HG03135 (cell line): ENCODE measurements around the gene ELMOD1.

ENCODE experiments used
- ATAC-seq: cut with Tn5 transposase; IDR thresholded peaks from one replicate; pipeline ENCODE4 v1.9.1; 2021; ENCODE audit warnings: mild to moderate bottlenecking, moderate library complexity; ENCODE audit not compliant: unreplicated experiment

Gene ELMOD1

DNA sequence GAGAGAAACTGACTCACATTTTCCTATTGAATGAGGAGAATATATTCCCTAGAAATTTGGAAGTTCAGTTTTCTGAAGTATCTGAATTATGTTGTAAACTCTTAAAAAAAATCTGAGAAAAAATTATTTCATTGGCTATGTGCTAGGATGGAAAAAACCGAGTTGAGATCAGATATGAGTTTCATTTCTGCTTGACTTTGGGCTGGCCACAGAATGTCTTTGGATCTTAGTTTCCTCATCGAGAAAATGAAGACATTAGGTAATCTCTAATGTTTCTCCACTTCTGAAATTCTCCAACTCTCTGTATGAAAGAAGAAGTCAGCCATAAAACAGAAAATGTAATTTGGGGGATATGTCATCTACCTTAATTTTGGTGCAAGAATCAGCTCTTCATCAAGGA, 92.1 kb downstream of the ELMOD1 start:
- ATAC-seq, result no peak

DNA sequence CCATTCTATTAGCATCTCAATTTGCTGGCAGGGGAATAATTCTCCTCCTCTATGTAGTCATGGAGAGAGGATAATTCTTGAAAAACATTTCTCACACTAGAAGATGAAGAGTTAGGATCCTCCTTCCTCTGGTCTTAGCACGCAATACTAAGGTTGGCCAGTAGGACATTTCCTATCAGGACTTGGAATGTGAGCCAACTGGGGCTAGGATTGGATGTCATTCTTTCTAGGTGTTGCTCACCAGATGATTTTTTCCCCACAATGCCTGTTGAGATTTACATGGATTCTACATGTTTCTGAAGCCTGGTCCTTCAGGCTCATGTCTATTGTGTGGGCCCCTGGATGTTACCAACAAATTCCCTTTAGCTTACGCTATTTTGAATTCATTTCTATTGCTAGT, 92.9 kb downstream of the ELMOD1 start:
- ATAC-seq, result no peak

DNA sequence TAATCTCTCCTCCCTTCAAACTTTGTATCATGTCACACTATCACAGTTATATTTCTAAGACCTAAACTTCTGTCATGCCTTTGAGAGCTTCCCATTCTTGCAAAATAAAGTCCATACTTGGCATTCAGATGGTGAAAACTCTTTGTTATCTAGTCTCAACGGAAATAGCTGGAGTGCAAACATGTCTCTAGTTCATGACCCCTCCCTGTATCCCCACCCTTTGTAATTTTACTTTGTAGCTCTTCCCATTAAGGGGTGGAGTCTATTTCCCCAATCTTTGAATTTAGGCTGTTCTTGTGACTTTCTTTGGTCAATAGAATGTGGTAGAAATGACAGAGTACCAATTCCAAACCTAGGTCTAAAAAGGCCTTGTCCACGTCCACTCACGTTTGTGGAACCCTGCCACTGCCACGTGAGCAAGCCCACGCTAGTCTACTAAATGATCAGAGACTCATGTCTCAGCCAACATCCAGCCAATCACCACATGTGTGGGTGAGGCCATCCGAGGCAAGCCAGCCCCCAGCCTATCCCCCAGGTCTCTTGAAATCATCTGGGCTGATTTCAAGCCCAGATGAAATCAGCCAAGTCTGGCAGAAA, 97.5 kb downstream of the ELMOD1 start:
- no peak for ATAC-seq

DNA sequence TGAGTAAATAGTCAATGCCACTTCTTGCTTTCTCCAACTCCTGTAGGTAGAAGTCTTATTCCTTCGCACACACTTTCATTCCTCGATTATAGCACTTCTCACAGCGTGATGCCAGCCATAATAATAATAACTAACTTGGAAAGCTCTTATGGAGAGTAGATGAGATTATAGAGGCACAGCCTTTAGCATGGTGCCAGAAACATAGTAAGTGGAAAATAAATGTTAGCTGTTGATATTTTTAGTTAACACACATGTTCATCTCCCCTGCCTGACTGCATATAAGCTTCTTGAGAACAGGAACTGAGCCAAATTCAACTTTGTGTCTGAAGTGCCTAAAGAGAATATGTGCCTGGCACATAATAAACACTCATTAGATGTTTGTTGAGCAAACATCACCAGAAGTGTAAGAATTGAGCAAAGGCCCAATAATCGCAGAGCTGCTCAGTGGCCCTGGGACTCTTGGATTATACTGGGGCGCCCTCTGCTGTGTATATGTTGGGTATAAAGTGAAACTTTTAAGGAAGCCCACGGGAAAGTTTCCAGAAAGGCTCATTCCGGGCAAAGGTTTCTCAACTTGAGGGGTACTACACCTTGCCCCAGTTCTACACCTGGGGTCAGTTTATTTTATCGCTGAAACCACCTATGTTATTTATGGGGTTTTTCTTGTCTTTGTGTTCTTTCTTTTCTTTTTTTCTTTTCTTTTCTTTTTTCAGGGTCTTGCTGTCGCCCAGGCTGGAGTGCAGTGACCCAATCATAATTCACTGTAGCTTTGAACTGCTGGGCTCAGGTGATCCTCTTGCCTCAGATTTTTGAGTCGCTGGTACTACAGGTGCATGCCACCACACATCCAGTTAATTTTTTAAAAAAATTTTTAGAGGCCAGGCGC, 98.6 kb downstream of the ELMOD1 start:
- no peak for ATAC-seq

DNA sequence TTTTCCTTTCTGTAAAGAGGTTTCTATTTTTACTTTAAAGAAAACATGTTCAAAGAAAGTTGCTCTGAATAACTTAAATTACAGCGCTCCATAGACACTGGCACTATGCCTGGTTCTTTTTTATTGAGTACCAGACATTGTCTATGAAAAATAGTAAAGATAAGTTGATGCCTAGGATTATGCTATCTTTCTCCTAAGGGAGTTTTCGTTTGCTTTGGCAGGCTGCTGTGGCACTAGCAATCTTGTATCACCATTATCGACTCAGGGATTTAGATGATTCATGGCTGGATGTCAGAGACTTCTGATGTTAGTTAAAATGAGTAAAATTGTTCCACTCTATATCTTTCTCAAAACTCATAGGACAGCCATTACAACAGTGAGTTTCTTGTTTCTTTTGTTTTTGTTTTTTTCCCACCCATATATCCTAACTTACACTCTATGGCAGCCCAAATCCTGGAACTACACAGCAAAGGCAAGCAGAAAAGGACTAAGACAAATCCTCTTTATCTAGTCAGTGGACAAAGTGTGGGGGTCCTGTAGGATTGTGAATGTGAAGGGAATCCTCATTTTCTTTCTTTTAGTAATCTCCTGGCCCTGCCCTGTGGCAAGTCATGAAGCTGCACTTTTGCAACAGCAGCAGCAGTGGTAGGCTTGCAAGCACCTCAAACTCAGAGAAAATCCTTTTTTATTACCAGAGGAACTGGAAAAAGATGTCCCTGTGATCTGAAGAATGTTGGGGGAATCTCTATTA, 100.2 kb downstream of the ELMOD1 start:
- no peak for ATAC-seq

DNA sequence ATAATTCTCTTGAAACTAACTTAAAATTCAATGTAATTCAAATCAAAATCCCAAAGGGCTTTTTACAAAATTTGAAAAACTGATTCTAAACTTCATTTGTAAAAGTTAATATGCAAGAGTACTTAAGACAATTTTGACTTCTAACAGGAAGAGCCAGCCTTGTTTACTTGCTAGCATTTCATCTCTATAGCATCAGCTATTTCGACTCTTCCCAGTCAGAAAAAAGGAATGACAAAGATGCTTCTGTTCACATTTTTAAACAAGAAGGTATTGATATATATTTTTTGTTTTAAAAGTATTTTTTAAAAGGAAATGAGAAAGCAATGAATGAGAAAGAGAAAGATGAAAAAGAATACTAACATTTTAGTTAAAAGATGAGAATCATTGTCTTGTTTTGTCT, 104.5 kb downstream of the ELMOD1 start:
- no peak for ATAC-seq

DNA sequence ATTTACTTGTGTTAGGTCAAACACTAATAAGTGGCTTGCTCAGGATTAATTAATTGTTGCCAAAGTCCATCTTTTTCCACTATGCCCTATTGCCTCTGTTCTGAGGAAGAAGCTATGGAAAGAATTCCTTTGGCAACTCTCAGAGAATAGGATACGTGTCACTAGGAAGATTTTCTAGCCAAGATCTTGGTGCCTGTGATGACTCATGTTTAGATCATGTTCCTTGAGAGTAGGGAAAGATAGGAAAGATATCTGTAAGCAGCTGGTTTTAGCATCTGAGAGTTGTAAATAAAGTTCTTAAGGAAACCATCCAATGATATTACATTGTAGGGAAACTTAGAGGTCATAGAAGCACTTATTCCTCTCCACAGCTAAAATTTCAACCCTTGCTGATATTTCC, 105.2 kb downstream of the ELMOD1 start:
- no peak for ATAC-seq

DNA sequence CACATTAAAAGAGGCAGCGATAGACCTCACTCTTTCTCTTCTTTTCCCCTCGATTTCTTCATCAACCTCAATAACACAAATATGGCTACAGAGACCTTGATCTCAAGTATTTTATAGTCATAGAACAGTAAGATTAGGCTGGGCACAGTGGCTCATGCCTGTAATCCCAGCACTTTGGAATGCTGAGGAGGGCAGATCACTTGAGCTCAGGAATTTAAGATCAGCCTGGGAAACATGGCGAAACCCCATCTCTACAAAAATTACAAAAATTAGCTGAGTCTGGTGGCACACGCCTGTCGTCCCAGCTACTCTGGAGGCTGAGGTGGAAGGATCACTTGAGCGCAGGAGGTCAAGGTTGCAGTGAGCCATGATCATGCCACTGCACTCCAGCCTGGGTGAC, 106.3 kb downstream of the ELMOD1 start:
- no peak for ATAC-seq

DNA sequence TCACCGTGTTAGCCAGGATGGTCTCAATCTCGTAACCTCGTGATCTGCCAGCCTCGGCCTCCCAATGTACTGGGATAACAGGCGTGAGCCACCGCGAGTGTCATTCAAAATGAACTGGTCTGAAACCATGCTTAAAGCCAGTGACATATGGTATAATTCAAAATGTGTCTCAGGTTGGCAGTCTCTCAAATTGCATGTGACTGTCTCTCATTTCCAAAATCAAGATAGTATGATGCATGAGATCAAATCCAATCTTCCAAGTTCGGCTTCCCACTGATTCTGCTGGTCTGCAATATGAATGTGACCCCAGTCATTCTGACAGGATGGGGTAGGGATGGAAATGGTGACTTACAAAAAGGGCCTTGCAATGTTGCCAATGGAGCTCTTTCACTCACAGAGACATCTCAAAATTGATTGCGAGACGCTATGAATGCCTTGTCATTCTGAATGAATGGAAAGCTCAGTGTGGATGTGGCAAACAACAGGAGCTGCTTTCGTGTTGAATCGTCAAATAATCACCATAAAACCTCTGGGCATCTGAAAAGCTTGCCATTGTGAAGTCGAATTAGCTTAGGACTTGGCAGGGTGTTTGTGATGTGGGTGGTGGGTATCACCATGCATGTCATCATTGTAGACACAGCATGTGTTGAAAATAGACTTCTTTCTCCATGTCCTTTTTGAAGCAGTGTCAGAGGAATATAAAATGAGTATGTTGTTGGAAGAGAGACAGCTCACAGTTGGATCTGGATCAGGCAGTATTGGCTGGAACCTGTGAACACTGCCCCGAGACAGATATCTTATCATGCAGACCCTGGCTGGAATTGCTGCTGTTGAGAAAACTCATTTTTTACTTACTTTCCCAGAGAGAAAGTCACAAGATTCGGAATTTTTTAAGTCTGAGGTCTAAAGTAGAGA, 108.7 kb downstream of the ELMOD1 start:
- no peak for ATAC-seq

DNA sequence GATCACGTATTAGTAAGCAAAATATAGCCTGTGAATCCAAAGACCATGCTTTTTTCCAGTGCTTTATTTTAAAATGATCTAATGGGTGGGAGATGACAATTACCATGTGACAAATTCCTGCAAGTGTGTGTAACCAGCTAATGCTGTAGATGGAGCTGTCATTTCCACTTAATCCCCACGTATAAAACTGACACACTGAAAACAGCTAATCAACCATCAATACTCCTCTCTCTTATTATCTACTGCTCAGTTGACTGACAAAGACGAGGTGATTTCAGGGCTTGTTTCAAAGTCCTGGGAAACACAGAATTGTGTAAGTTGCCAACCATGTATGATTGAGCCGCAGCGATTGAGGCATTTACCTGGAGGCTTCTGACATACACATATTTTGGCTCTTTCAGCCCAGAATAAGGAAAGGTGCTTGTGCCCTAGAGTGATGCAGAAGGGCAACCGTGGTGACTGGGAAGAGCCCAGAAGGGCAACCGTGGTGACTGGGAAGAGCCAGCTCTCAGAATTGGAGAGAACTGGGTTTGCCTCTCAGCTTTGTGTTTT, 111.2 kb downstream of the ELMOD1 start:
- ATAC-seq, result no peak

DNA sequence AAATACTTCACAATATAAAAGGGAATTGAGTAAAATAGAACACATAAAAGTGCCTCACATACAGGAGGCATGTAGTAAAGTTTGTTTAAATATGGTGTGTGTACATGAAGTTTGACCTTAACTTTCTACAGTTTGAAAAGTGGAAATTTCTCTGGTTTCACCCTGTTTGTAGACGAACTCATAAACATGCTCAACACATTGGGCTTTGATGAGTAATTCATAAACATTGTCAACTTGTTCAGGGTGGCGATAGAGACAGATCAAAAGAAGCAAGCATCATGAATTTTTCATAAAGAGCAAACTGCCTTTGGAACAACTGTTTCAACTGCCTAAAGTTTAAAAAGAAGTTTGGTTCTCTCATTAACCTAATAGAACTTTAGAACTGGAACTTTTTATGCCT, 111.8 kb downstream of the ELMOD1 start:
- ATAC-seq, result no peak

DNA sequence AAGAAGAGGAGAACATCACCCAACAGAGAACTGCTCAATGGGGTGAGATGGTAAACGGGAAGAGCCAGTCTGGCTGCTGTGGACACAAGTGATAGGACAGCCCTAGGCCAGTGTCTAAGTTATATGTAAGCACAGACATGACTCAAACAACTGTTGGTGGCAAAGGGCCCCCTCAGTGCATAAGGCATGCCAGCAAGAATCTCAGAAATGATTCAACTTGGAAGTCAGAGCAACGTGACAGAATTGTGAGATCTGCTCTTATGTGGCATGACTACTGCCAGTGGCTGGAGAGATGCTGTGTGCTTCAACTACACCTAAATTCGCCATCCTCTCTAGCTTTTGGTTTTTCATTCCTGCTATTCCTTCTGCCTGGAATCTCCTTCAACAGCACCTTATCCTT, 113.5 kb downstream of the ELMOD1 start:
- no peak for ATAC-seq

DNA sequence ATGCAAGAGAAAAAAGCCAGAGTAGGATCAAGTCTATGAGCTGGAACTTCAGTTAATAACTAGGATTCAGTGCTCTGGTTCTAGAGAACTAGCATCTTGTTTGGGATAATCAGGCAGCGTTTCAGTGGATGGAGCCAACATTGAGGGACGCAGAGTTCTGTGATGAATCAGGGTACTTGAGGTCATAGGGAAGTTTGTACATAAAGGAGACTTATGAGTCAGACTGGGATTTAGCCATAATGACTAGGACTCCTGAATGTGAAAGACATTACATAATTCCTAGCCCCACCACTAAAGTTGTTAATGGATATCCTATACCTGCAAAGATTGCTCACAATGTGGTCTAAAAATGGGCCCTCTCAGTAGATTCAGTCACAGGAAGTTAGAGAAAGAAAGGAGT, 114.1 kb downstream of the ELMOD1 start:
- ATAC-seq, result no peak

DNA sequence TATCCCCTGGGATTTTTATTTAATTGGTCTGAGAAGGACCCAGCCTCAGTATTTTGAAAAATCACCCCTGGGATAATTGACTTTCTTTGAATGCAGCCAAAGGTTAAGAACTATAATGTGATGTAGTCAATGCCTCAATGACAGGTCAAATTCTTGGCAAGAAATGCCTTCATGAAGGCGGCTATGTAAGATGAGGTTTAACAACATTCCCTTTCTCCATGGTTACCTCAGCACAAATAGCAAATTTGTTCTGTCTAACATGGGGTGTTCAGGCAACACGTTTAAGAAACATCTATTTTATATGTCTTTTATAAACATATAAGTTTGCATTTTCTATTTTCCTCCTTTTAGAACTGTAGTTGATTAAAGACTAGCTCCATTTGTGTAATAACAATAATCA, 115.6 kb downstream of the ELMOD1 start:
- no peak for ATAC-seq

DNA sequence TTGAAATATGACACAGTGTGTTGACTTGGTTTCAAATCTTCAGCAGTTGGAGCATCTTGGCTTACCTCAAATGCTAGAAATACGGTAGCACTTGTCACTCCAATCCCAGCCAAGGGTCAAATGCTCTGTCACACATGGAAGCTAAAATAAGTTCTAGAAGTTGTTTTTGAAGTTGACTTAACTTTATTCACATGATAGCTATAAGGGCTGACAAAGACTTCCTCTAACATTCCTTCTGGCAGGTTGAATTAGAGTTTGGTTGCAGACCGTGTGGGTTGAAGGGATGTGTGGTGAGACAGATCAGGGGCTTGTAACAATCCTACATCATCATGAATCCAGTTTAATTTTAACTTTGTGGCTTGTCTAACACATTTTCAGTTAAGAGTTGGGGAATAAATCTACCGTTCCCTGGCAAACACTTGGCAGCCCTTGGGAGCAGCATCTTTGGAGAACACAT, 116.3 kb downstream of the ELMOD1 start:
- no peak for ATAC-seq

DNA sequence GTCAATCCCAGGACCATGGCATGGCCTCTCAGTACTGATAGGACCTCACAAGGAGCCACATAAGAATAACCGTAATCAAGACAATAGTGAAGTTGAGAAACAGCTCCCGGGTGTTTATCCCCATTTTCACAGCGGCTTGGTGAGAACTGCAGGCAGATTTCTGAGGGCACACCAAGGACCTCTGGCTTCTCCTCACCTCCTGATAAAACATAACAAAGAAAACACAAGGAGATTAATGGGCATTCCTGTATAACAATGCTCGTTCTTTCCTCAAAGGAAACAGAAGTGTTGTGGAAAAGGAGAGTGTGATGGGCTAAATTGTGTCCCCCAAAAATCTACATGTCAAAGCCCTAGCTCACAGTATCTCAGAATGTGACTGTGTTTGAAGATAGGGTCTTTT, 116.9 kb downstream of the ELMOD1 start:
- ATAC-seq, result no peak

DNA sequence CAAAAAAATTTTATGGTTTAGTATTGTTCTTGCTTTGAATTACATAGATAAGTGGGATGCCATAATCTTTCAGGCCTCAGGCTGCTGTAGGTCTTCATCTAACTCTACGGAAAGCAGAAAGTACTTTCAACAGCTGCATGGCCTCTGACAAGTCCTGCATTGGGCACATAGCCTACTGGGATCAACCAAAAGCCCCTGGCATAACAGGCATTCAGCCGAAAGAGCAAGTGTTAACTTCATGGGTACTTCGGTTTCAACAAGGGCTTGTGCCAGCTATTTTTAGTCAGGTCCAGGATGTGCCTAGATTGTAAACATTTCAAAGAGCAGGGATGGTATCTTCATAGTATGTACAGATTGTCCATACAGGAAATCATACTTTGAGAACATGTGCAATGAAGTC, 117.8 kb downstream of the ELMOD1 start:
- no peak for ATAC-seq

DNA sequence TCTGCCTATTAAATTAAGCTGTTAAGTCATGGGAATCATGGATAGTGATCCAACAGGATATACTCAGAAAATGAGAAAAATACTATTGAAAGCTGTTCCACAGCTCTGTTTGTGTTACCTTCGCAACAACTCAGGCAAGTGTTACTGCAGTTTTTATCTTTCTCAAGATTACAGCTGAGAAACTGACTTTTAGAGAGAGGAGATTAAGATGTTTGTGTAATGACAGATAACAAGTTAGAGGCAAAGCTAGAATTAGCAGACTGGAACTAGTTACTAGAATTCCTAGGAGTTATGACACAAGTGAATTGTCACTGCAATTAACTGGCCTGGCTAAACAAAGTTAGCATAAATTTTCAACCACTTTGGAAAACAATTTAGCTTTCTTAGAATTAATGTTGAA, 119.4 kb downstream of the ELMOD1 start:
- ATAC-seq, result no peak

DNA sequence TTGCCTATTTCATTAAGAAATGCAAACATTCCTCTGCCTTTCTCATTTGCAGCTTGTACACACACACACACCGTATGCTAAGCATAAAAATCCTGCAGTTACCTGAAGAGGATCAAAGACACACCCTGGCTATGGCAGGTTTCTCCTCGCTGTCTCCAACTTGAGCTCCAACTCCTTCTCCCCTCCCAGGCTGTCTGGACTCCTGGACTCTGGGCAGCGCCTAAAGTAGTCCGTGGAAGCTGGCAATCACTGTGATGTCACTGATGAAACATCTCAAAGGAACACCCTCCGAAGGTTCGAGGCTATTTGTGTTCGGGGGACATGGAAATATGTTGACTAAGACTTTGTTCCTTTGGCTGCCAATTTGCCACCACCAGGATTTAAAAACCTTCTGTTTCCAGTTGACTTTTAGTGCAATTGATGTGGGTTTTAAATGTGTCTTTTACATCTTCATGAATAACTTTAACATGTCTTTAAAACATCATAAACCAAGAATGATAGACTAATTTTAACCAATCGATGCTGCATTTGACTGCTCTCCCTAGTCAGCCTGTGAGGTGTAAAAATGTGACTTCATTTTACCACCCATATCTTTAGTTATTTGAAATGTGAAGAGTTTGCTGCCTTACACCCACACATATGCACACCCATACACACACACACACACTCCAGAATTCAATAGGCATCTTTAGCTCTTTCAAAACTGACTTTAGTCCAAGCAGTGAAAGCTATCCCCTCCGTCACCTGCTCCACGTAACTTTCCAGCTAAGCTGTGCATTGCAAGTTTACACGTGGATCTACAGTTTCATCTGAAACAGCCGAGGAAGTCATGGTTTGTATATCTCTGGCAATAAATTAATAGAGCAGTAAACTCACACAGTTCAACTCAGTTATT, 121.2 kb downstream of the ELMOD1 start, which contains the start of gene SLN:
Gene SLN (minus strand): TSS at position 196 of the 895 bp plus-strand sequence.
- ATAC-seq, result no peak
